K562 (cell line): Measurements from ENCODE around the gene ARHGAP23. TPM values are rescaled to one million over a fixed set of nuclear protein-coding genes. Genes with fewer than 3 reads are reported as not detected.

Experiments used
- ATAC-seq: fragments of 200-7000 bp; cut with Tn5 transposase; 3 replicates; pipeline ENCODE4 v1.9.1; 2020; ENCODE audit warnings: moderate library complexity
- BruUV-seq: library from RNA; stranded (reverse); fragments of 400-500 nt; replicated peaks from 2 replicates; lab custom pipeline; 2021; lab: Mats Ljungman, UMichigan
- CTCF ChIA-PET: fragments of 300-600 bp; formaldehyde crosslinking; extraction: SDS; loops from one replicate; lab custom pipeline; 2021; ENCODE audit warnings: low intra/inter-chr PET ratio; lab: Yijun Ruan, JAX
- POLR2A ChIA-PET: fragments of 300-600, 350-650 bp; sonication (Branson Sonifier 250); formaldehyde crosslinking; extraction: SDS; loops from one replicate; lab custom pipeline; 2021; ENCODE audit warnings: antibody characterized with exemption, inconsistent platforms; lab: Yijun Ruan, JAX
- DNase-seq, 4 experiments: peaks; one replicate each; pipeline versions ENCODE4 v3.0.0 to v3.0.0-alpha.2; 2011 to 2018; ENCODE audit warnings: low spot score in 3 of 4, mixed read lengths in 3 of 4; ENCODE audit errors: extremely low read depth in 1 of 4
- FAIRE-seq: peaks from 2 replicates; lab custom pipeline; 2011; peaks lifted over from hg19 to GRCh38; lab: Jason Lieb, UNC
- H2AFZ ChIP-seq: 2 replicates; pipeline ENCODE4 v1.6.0; 2011; ENCODE audit warnings: low read depth, low read length, control low read depth, inconsistent platforms
- H3K27ac ChIP-seq: fragments of 200-600 bp; 3 replicates; pipeline ENCODE4 v1.8.0; 2011; ENCODE audit warnings: low read depth, mild to moderate bottlenecking, control low read depth, inconsistent platforms, low read length, moderate library complexity, mixed read lengths; ENCODE audit errors: extremely low read depth
- H3K27me3 ChIP-seq, 2 experiments: fragments of 300-600 bp in 1 of 2; 2 replicates in 1 of 2; 3 replicates in 1 of 2; pipeline versions ENCODE4 v1.6.0 to v1.8.0; 2011; ENCODE audit warnings: inconsistent platforms in 2 of 2, low read length in 2 of 2, mild to moderate bottlenecking in 1 of 2, mixed read lengths in 1 of 2, moderate library complexity in 1 of 2; ENCODE audit not compliant: control insufficient read depth in 2 of 2, insufficient read depth in 2 of 2
- H3K36me3 ChIP-seq: fragments of 300-600 bp; 3 replicates; pipeline ENCODE4 v1.8.0; 2011; ENCODE audit warnings: mild to moderate bottlenecking, low read length, inconsistent platforms; ENCODE audit not compliant: control insufficient read depth, insufficient read depth
- H3K4me1 ChIP-seq, 2 experiments: fragments of 200-600 bp in 1 of 2; replicated peaks in 1 of 2; 2 replicates in 1 of 2; 3 replicates in 1 of 2; pipeline versions ENCODE4 v1.5.1 to v1.8.0; 2011; ENCODE audit warnings: inconsistent platforms in 2 of 2, low read length in 2 of 2, mild to moderate bottlenecking in 1 of 2, mixed read lengths in 1 of 2, moderate library complexity in 1 of 2; ENCODE audit not compliant: control insufficient read depth in 2 of 2, insufficient read depth in 2 of 2
- H3K4me2 ChIP-seq: 2 replicates; pipeline ENCODE4 v1.6.1; 2011; ENCODE audit warnings: low read length, control low read depth, inconsistent platforms, mixed read lengths; ENCODE audit not compliant: insufficient read depth
- H3K4me3 ChIP-seq: fragments of 200-600 bp; sonication (generic), shearing (Covaris generic); 2 replicates; pipeline ENCODE4 v1.5.1; 2016; ENCODE audit warnings: control low read depth, inconsistent platforms
- H3K79me2 ChIP-seq: fragments of 200-600 bp; 3 replicates; pipeline ENCODE4 v1.8.0; 2011; ENCODE audit warnings: low read length, inconsistent platforms; ENCODE audit not compliant: control insufficient read depth, insufficient read depth
- H3K9ac ChIP-seq, 2 experiments: 2 replicates each; pipeline versions ENCODE4 v1.6.0 to v1.6.1; 2011; ENCODE audit warnings: low read depth in 2 of 2, low read length in 2 of 2, control low read depth in 1 of 2, inconsistent platforms in 1 of 2, mild to moderate bottlenecking in 1 of 2, mixed read lengths in 1 of 2; ENCODE audit not compliant: insufficient read depth in 1 of 2
- H3K9me1 ChIP-seq: one replicate; pipeline ENCODE4 v1.6.0; 2011; ENCODE audit warnings: inconsistent platforms, mild to moderate bottlenecking, low read length, moderate library complexity; ENCODE audit not compliant: control insufficient read depth, insufficient read depth
- H3K9me3 ChIP-seq: replicated peaks from 2 replicates; pipeline ENCODE4 v1.5.1; 2011; ENCODE audit warnings: low read depth, low read length, inconsistent platforms; ENCODE audit not compliant: control insufficient read depth, insufficient read depth
- H4K20me1 ChIP-seq: replicated peaks from 2 replicates; pipeline ENCODE4 v1.6.1; 2011; ENCODE audit warnings: low read length, inconsistent platforms, mixed read lengths; ENCODE audit not compliant: control insufficient read depth, insufficient read depth
- CEBPG ChIP-seq, 3 experiments: fragments of 200-800 bp in 1 of 3; sonication (Bioruptor generic) in 1 of 3; sonication (generic) in 1 of 3; formaldehyde crosslinking in 1 of 3; IDR thresholded peaks in 2 of 3; conservative IDR thresholded peaks in 1 of 3; 2 replicates each; pipeline versions ENCODE4 v1.6.1 to v1.8.0; 2016 to 2022; ENCODE audit warnings: missing compliant biosample characterization in 2 of 3, missing genetic modification characterization in 2 of 3, mild to moderate bottlenecking in 1 of 3, missing genetic modification reagents in 1 of 3
- HMG20B ChIP-seq: fragments of 250-450 bp; sonication (Bioruptor Pico); IDR thresholded peaks from 2 replicates; pipeline ENCODE4 v1.5.0; 2021; ENCODE audit warnings: mild to moderate bottlenecking
- HNRNPL ChIP-seq: fragments of 200-400 bp; formaldehyde crosslinking; IDR thresholded peaks from 2 replicates; pipeline ENCODE4 v1.6.1; 2017; ENCODE audit warnings: low read depth, mild to moderate bottlenecking, low read length
- RBM25 ChIP-seq: fragments of 200-400 bp; formaldehyde crosslinking; IDR thresholded peaks from 2 replicates; pipeline ENCODE4 v1.6.1; 2018; ENCODE audit warnings: low read length, low read depth, moderate library complexity; ENCODE audit not compliant: severe bottlenecking
- TCF3 ChIP-seq: sonication (generic); formaldehyde crosslinking; IDR thresholded peaks from 2 replicates; pipeline ENCODE4 v1.4.0; 2020; ENCODE audit warnings: mild to moderate bottlenecking, missing genetic modification reagents
- U2AF2 ChIP-seq: fragments of 200-400 bp; formaldehyde crosslinking; optimal IDR thresholded peaks from 2 replicates; pipeline ENCODE3; 2017; ENCODE audit warnings: low read depth, mild to moderate bottlenecking, low read length
- ZFPM2 ChIP-seq: fragments of 250-450 bp; sonication (Bioruptor Pico); IDR thresholded peaks from 2 replicates; pipeline ENCODE4 v1.5.1; 2022; ENCODE audit warnings: mild to moderate bottlenecking
- ZNF830 ChIP-seq: fragments of 250-450 bp; sonication (Bioruptor Pico); IDR thresholded peaks from 2 replicates; pipeline ENCODE4 v1.5.0; 2021; ENCODE audit warnings: mild to moderate bottlenecking
- WGBS: fragments of 100-300 bp; shearing (Covaris generic); methylation state at CpG from one replicate; pipeline ENCODE4 v1.1.6; 2016; ENCODE audit warnings: low coverage, mixed read lengths; ENCODE audit not compliant: insufficient coverage; ENCODE audit errors: missing lambda C conversion rate; 5-methylcytosine and 5-hydroxymethylcytosine counted together
- in situ Hi-C: fragments of 300-500 bp; cut with MboI; formaldehyde crosslinking; loops from 4 replicates; pipeline ENCODE4 v1.15.0; 2018; ENCODE audit warnings: inconsistent platforms, mixed read lengths
- intact Hi-C: fragments of 100-400 bp; cut with micrococcal nuclease; formaldehyde crosslinking; loops from 2 replicates; pipeline ENCODE4 v1.14.2; 2022
- polyA plus RNA-seq, 8 experiments: library from polyadenylated mRNA; depleted of rRNA in 4 of 8; stranded (reverse) in 5 of 8; unstranded in 3 of 8; fragments of >200 nt; fragmentation: Nextera tagmentation in 2 of 8; fragmentation: Illumina TruSeq in 1 of 8; extraction: Ambion mirVana in 2 of 8; extraction: Trizol in 1 of 8; gene quantifications; 2 replicates each; pipeline versions ENCODE4 v1.2.1 to v1.2.3, GENCODE V29; 2011 to 2014; ENCODE audit warnings: inconsistent platforms in 1 of 8, missing spikeins in 1 of 8
- total RNA-seq, 7 experiments: library from RNA; depleted of rRNA in 6 of 7; stranded (reverse); fragments of >200 nt in 6 of 7; fragmentation: Illumina TruSeq in 2 of 7; extraction: Trizol in 2 of 7; gene quantifications; 2 replicates each; pipeline versions ENCODE4 v1.2.1 to v1.2.3, GENCODE V29; 2011 to 2021; ENCODE audit warnings: low replicate concordance in 1 of 7
- TF ChIP-seq, protein P1 (sequence below): fragments of 450-650 bp; IDR thresholded peaks from 2 replicates; pipeline ENCODE4 v1.6.1; 2018; ENCODE audit warnings: mild to moderate bottlenecking, low read depth; ENCODE audit not compliant: partially characterized antibody
- TF ChIP-seq, protein P2 (sequence below): fragments of 250-450 bp; sonication (Bioruptor Pico); IDR thresholded peaks from 2 replicates; pipeline ENCODE4 v1.8.0; 2022; ENCODE audit warnings: moderate library complexity, mild to moderate bottlenecking, inconsistent platforms

The ARHGAP23 gene
- total and polyA plus RNA-seq, 9 of the 15 experiments (the other 6 are each of a cell fraction or from before 2014, with no cell fraction given): 0.01 to 2.7 (median 0.70) TPM

DNA sequence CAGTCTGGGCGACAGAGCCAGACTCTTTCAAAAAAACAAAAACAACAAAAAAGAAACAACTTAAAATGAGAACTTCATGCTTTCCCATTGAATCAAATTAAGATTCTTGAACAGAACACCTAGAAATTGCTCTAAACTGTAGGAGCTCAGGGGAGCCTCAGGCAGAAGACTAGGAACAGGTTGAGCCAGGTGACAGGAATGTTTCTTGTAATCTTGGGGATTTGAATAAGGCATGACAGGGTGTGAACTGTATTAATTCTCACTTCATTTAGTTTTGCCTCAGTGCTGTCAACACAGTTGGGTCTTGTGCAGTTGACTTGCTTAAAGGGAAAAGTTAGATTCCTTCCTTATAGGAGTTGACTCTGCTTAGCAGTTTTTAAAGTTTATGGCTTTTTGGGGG lies 48.8 kb upstream of the ARHGAP23 start (continued):
- no peak for TF ChIP-seq ZNF830 (CRISPR knock-in tag)
- no peak for TF ChIP-seq U2AF2
- TF ChIP-seq TCF3 (CRISPR knock-in tag): no peak
- no peak for TF ChIP-seq RBM25
- no peak for TF ChIP-seq CEBPG (CRISPR knock-in tag; IDR thresholded peaks at IDR 0.05)
- TF ChIP-seq CEBPG (tag; conservative IDR thresholded peaks at IDR 0.05 in 1 of 2, IDR thresholded peaks at IDR 0.05 in 1 of 2): no peak

DNA sequence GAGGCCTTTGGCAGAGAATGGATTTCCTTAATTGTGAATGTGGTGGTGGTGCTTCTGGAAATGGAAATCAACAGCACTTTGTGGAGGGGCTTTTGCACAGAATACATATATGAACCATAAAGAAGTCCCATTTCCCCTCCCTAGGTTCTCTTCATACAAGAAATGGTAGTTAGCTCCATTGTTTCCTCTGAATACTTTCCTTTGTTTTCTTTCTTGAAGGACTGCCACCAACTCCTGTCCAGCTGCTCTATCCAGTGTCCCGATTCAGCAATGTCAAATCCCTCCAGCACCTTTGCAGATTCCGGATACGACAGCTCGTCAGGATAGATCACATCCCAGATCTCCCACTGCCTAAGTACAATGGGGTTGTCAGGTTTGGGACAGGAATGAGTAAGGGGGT lies 33.2 kb upstream of the ARHGAP23 start:
- BruUV-seq: no TSS peak
- H3K27ac ChIP-seq: no peak overlapping the region
- H3K4me1 ChIP-seq: no peaks in the 10 kb centered on the region; a peak in 1 of 5 replicates
- POLR2A ChIA-PET: interaction anchor here (0.6 kb wide), 1 partner anchor 115 kb away, joined by 5 read pairs; no protein-coding TSS in a partner anchor
- in situ Hi-C loops: no loop called here
- ATAC-seq (no peak), DNase-seq (no peak)
- peaks cover 30% of the 10 kb centered on the region for H3K36me3 ChIP-seq
- no peaks in the 10 kb centered on the region for H3K79me2 ChIP-seq
- no peaks in the 10 kb centered on the region for H3K9me3 ChIP-seq
- no peak for TF ChIP-seq ZFPM2 (CRISPR knock-in tag)
- no peak for TF ChIP-seq HNRNPL
- TF ChIP-seq, protein P1, sequence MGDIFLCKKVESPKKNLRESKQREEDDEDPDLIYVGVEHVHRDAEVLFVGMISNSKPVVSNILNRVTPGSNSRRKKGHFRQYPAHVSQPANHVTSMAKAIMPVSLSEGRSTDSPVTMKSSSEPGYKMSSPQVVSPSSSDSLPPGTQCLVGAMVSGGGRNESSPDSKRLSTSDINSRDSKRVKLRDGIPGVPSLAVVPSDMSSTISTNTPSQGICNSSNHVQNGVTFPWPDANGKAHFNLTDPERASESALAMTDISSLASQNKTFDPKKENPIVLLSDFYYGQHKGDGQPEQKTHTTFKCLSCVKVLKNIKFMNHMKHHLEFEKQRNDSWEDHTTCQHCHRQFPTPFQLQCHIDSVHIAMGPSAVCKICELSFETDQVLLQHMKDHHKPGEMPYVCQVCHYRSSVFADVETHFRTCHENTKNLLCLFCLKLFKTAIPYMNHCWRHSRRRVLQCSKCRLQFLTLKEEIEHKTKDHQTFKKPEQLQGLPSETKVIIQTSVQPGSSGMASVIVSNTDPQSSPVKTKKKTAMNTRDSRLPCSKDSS: no peak
- no peak for TF ChIP-seq HMG20B (CRISPR knock-in tag)
- TF ChIP-seq, protein P2, sequence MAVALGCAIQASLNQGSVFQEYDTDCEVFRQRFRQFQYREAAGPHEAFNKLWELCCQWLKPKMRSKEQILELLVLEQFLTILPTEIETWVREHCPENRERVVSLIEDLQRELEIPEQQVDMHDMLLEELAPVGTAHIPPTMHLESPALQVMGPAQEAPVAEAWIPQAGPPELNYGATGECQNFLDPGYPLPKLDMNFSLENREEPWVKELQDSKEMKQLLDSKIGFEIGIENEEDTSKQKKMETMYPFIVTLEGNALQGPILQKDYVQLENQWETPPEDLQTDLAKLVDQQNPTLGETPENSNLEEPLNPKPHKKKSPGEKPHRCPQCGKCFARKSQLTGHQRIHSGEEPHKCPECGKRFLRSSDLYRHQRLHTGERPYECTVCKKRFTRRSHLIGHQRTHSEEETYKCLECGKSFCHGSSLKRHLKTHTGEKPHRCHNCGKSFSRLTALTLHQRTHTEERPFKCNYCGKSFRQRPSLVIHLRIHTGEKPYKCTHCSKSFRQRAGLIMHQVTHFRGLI (CRISPR knock-in tag): no peak
- TF ChIP-seq, all 486 proteins: peak for 0
- WGBS: 89% methylated on average over 4 of the region's 4 CpGs
- Histone ChIP-seq H4K20me1 (no peaks in the 10 kb centered on the region), H2AFZ (no peak overlapping the region), H3K9me1 (no peaks in the 10 kb centered on the region), H3K4me2 (no peak overlapping the region), H3K4me3 (no peak overlapping the region), H3K9ac (no peak overlapping the region), H3K27me3 (no peaks in the 10 kb centered on the region)
- intact Hi-C loops: no loop called here
- CTCF ChIA-PET: no interaction called here
- no peak for FAIRE-seq
